SK-N-SH treated with all-trans-retinoic acid at 6 μM for 48 hours (cell line): Measurements from ENCODE around the gene RXRA.

Experiments
- ARNTL ChIP-seq: fragments of 450-650 bp; formaldehyde crosslinking; IDR thresholded peaks from 2 replicates; pipeline ENCODE4 v1.5.0; 2020; ENCODE audit warnings: low read depth, mild to moderate bottlenecking, moderate library complexity, borderline replicate concordance
- BACH2 ChIP-seq: fragments of 250-450 bp; sonication (Bioruptor Pico); IDR thresholded peaks from 2 replicates; pipeline ENCODE4 v1.9.0; 2021; ENCODE audit warnings: mild to moderate bottlenecking, borderline replicate concordance
- CSDC2 ChIP-seq: fragments of 250-450 bp; sonication (Bioruptor Pico); IDR thresholded peaks from 2 replicates; pipeline ENCODE4 v1.5.0; 2020; ENCODE audit warnings: mild to moderate bottlenecking, moderate library complexity
- PATZ1 ChIP-seq: fragments of 250-450 bp; sonication (Bioruptor Pico); IDR thresholded peaks from 2 replicates; pipeline ENCODE4 v1.8.0; 2020; ENCODE audit warnings: mild to moderate bottlenecking, moderate library complexity, borderline replicate concordance
- SNAI2 ChIP-seq: fragments of 250-450 bp; sonication (Bioruptor Pico); IDR thresholded peaks from 2 replicates; pipeline ENCODE4 v1.5.0; 2020; ENCODE audit warnings: mild to moderate bottlenecking, moderate library complexity
- ZFP30 ChIP-seq: fragments of 450-650 bp; formaldehyde crosslinking; IDR thresholded peaks from 2 replicates; pipeline ENCODE4 v1.5.0; 2022; ENCODE audit warnings: mild to moderate bottlenecking, moderate library complexity
- TF ChIP-seq, protein P1 (sequence below): fragments of 250-450 bp; sonication (Bioruptor Pico); IDR thresholded peaks from 2 replicates; pipeline ENCODE4 v1.5.1; 2021; ENCODE audit warnings: mild to moderate bottlenecking, moderate library complexity

GRCh38 chr9:134386951-134387831, 60.9 kb downstream of the RXRA start:
- TF ChIP-seq ARNTL (no peak), ZFP30 (CRISPR knock-in tag) (no peak), BACH2 (CRISPR knock-in tag) (no peak), CSDC2 (no peak), PATZ1 (CRISPR knock-in tag) (no peak), SNAI2 (no peak)
- TF ChIP-seq, protein P1, sequence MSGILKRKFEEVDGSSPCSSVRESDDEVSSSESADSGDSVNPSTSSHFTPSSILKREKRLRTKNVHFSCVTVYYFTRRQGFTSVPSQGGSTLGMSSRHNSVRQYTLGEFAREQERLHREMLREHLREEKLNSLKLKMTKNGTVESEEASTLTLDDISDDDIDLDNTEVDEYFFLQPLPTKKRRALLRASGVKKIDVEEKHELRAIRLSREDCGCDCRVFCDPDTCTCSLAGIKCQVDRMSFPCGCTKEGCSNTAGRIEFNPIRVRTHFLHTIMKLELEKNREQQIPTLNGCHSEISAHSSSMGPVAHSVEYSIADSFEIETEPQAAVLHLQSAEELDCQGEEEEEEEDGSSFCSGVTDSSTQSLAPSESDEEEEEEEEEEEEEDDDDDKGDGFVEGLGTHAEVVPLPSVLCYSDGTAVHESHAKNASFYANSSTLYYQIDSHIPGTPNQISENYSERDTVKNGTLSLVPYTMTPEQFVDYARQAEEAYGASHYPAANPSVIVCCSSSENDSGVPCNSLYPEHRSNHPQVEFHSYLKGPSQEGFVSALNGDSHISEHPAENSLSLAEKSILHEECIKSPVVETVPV (CRISPR knock-in tag): no peak
